Peyer's patch (tissue), 4 donors: ENCODE results near the gene CTXN2.

Experiments
- POLR2A ChIP-seq, 2 donors: fragments of 450-650 bp; IDR thresholded peaks; one replicate each; pipeline ENCODE4 v1.5.1; 2017; ENCODE audit warnings: antibody characterized with exemption in 2 of 2, mild to moderate bottlenecking in 2 of 2, moderate library complexity in 2 of 2
- TF ChIP-seq, protein P1 (sequence below), 6 experiments: fragments of 450-650 bp in 4 of 6; fragments of 200-600 bp in 2 of 6; sonication (generic) in 1 of 6; IDR thresholded peaks; one replicate each; pipeline ENCODE4 v1.5.1; 2017 to 2019; ENCODE audit warnings: antibody characterized with exemption in 6 of 6, mild to moderate bottlenecking in 3 of 6, moderate library complexity in 1 of 6

- TF ChIP-seq POLR2A (IDR thresholded peaks at IDR 0.05) = no peak
- TF ChIP-seq, protein P1, sequence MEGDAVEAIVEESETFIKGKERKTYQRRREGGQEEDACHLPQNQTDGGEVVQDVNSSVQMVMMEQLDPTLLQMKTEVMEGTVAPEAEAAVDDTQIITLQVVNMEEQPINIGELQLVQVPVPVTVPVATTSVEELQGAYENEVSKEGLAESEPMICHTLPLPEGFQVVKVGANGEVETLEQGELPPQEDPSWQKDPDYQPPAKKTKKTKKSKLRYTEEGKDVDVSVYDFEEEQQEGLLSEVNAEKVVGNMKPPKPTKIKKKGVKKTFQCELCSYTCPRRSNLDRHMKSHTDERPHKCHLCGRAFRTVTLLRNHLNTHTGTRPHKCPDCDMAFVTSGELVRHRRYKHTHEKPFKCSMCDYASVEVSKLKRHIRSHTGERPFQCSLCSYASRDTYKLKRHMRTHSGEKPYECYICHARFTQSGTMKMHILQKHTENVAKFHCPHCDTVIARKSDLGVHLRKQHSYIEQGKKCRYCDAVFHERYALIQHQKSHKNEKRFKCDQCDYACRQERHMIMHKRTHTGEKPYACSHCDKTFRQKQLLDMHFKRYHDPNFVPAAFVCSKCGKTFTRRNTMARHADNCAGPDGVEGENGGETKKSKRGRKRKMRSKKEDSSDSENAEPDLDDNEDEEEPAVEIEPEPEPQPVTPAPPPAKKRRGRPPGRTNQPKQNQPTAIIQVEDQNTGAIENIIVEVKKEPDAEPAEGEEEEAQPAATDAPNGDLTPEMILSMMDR (IDR thresholded peaks at IDR 0.05) = no peak
These were observed 14.5 kb downstream of the CTXN2 start, which contains the start of gene SLC12A1 for GRCh38 chr15:48205981-48206380.
